ENCODE results near the gene COMT. TPM values are rescaled to one million over a fixed set of nuclear protein-coding genes. Genes with fewer than 3 reads are reported as not detected.

Gene COMT
- total and polyA plus RNA-seq, 2 of the 4 experiments (the other 2 are of a cell fraction), result 202 to 347 TPM

GRCh38 chr22:19966908-19967750 is 25.6 kb downstream of the COMT start:
- peaks cover 74% of the 10 kb centered on the region for H3K36me3 ChIP-seq (ENCODE audit: control insufficient read depth, insufficient read depth, low read length)
- H3K9ac ChIP-seq (ENCODE audit: low read depth, low read length), result no peak overlapping the region
- no TSS peak for BruUV-seq (replicated peaks)
- H3K4me3 ChIP-seq (ENCODE audit: insufficient read depth, low read depth, low read length), result no peak overlapping the region
- no peak overlapping the region for H2BK5ac ChIP-seq (ENCODE audit: low read depth, low read length, poor library complexity, severe bottlenecking)
- ChIA-PET POLR2A (ENCODE audit: unreplicated experiment) (no interaction called here), CTCF (interaction anchor here (1.3 kb wide), 1 partner anchor 46 kb away, joined by 4 read pairs; no protein-coding TSS in a partner anchor)
- H3K79me1 ChIP-seq (ENCODE audit: low read depth in 1 of 2, low read length in 2 of 2), result peaks cover 3 to 17% of the 10 kb centered on the region in 2 experiments; a peak in 2 of 4 replicates
- no peak overlapping the region for H3K4ac ChIP-seq (ENCODE audit: low read depth, low read length)
- no peak overlapping the region for H2AFZ ChIP-seq (replicated peaks; ENCODE audit: low read length, poor library complexity)
- no peak overlapping the region for H4K5ac ChIP-seq (ENCODE audit: low read depth, low read length)
- dilution Hi-C loops (cut with HindIII; ENCODE audit: low sequenced_read_pairs, unreplicated experiment), result no loop called here
- no peak for TF ChIP-seq BHLHE40 (IDR thresholded peaks at IDR 0.05; ENCODE audit: low read depth, low read length)
- TF ChIP-seq POLR2A (IDR thresholded peaks at IDR 0.05; ENCODE audit: low read depth, low read length), result no peak
- H3K18ac ChIP-seq (ENCODE audit: low read depth, low read length), result no peak overlapping the region
- peaks cover 28% of the 10 kb centered on the region for H4K20me1 ChIP-seq (ENCODE audit: insufficient read depth, low read length)
- no peak overlapping the region for H2BK15ac ChIP-seq (ENCODE audit: low read depth, low read length)
- H3K56ac ChIP-seq (ENCODE audit: extremely low read depth, insufficient read depth, low read length), result no peak overlapping the region
- H3K14ac ChIP-seq (replicated peaks; ENCODE audit: low read depth, low read length), result no peak overlapping the region
- no peak overlapping the region for H3K27ac ChIP-seq (ENCODE audit: insufficient read depth, low read length)
- H2AK5ac ChIP-seq (ENCODE audit: low read depth, low read length), result no peak overlapping the region
- no peak overlapping the region for H3K23ac ChIP-seq (ENCODE audit: low read depth, low read length)
- intact Hi-C loops (cut with micrococcal nuclease), result no loop called here
- no peak overlapping the region for H2BK120ac ChIP-seq (ENCODE audit: low read depth, low read length)
- H4K8ac ChIP-seq (ENCODE audit: low read depth in 2 of 2, low read length in 2 of 2), result no peak overlapping the region
- no peak overlapping the region for H3K4me2 ChIP-seq (ENCODE audit: low read depth, low read length)
- H4K91ac ChIP-seq (ENCODE audit: insufficient read depth, low read depth, low read length), result no peak overlapping the region
- no peak for ATAC-seq (ENCODE audit: low read depth)
- no peak overlapping the region for H2AK9ac ChIP-seq (replicated peaks; ENCODE audit: low read depth, low read length, poor library complexity)
- no peak for DNase-seq
- H3K4me1 ChIP-seq (ENCODE audit: control insufficient read depth, insufficient read depth, low read length), result peaks cover 11% of the 10 kb centered on the region
- no peaks in the 10 kb centered on the region for H3K27me3 ChIP-seq (ENCODE audit: control insufficient read depth, insufficient read depth, low read length)
- no peak overlapping the region for H2BK20ac ChIP-seq (ENCODE audit: low read depth, low read length)
- WGBS, 2 experiments (ENCODE audit: extremely low coverage in 2 of 2, insufficient read length in 1 of 2), result 88% methylated on average over 6 of the region's 20 CpGs; no CpG with 5 or more reads in 1 of the 2 experiments
- no peaks in the 10 kb centered on the region for H3K9me3 ChIP-seq (ENCODE audit: control insufficient read depth, insufficient read depth, low read length)
- in situ Hi-C loops (cut with MboI; ENCODE audit: low sequenced_read_pairs), result no loop called here
- no peaks in the 10 kb centered on the region; the same call in 1 of the 2 replicates for H3K9me1 ChIP-seq (ENCODE audit: insufficient read depth, low read length)
